Right atrium auricular region (tissue), 2 donors: ENCODE measurements around the gene PNO1. TPM values are rescaled to one million over a fixed set of nuclear protein-coding genes. Genes with fewer than 3 reads are reported as not detected.

Experiments
- DNase-seq: peaks from one replicate; pipeline ENCODE4 v3.0.0-alpha.2; 2019; ENCODE audit warnings: low spot score
- H3K27ac ChIP-seq, 2 donors: fragments of 200-600 bp; sonication (generic); 1 replicate in 1 of 2; 2 replicates in 1 of 2; pipeline ENCODE4 v1.5.1; 2016 to 2019
- H3K27me3 ChIP-seq, 2 donors: fragments of 200-600 bp; sonication (generic); one replicate each; pipeline versions ENCODE4 v1.5.1 to v1.6.0; 2017 to 2019
- H3K36me3 ChIP-seq: fragments of 200-600 bp; sonication (generic); one replicate; pipeline ENCODE4 v1.5.1; 2016
- H3K4me1 ChIP-seq, 2 donors: fragments of 200-600 bp; sonication (generic); one replicate each; pipeline versions ENCODE4 v1.5.1 to v1.6.0; 2017 to 2019
- H3K4me3 ChIP-seq, 2 donors: fragments of 200-600 bp; sonication (generic); 1 replicate in 1 of 2; 2 replicates in 1 of 2; pipeline ENCODE4 v1.5.1; 2017 to 2019; ENCODE audit warnings: mild to moderate bottlenecking in 1 of 2, moderate library complexity in 1 of 2
- H3K9me3 ChIP-seq, 2 donors: fragments of 200-600 bp; sonication (generic); one replicate each; pipeline ENCODE4 v1.5.1; 2019
- total RNA-seq, 2 donors: library from RNA; depleted of rRNA; stranded (reverse); fragments of >200 nt; gene quantifications; one replicate each; pipeline ENCODE4 v1.1.0, GENCODE V29; 2016
- TF ChIP-seq, protein P1 (sequence below), 2 donors: fragments of 200-600 bp; sonication (generic); IDR thresholded peaks; one replicate each; pipeline ENCODE4 v1.5.1; 2019; ENCODE audit warnings: antibody characterized with exemption in 2 of 2

PNO1 gene
- total RNA-seq, 2 donors from 2014 or later: 8.7 to 12.0 TPM

- Histone ChIP-seq H3K4me3 (no peak overlapping the region), H3K27ac (no peak overlapping the region), H3K36me3 (no peaks in the 10 kb centered on the region), H3K4me1 (peaks cover 0 to 12% of the 10 kb centered on the region in 2 donors), H3K9me3 (no peaks in the 10 kb centered on the region), H3K27me3 (no peaks in the 10 kb centered on the region)
- no peak for DNase-seq
- TF ChIP-seq, protein P1, sequence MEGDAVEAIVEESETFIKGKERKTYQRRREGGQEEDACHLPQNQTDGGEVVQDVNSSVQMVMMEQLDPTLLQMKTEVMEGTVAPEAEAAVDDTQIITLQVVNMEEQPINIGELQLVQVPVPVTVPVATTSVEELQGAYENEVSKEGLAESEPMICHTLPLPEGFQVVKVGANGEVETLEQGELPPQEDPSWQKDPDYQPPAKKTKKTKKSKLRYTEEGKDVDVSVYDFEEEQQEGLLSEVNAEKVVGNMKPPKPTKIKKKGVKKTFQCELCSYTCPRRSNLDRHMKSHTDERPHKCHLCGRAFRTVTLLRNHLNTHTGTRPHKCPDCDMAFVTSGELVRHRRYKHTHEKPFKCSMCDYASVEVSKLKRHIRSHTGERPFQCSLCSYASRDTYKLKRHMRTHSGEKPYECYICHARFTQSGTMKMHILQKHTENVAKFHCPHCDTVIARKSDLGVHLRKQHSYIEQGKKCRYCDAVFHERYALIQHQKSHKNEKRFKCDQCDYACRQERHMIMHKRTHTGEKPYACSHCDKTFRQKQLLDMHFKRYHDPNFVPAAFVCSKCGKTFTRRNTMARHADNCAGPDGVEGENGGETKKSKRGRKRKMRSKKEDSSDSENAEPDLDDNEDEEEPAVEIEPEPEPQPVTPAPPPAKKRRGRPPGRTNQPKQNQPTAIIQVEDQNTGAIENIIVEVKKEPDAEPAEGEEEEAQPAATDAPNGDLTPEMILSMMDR (IDR thresholded peaks at IDR 0.05): no peak
Observed at GRCh38 chr2:68119504-68119903, 38.2 kb upstream of the PNO1 start.

DNA sequence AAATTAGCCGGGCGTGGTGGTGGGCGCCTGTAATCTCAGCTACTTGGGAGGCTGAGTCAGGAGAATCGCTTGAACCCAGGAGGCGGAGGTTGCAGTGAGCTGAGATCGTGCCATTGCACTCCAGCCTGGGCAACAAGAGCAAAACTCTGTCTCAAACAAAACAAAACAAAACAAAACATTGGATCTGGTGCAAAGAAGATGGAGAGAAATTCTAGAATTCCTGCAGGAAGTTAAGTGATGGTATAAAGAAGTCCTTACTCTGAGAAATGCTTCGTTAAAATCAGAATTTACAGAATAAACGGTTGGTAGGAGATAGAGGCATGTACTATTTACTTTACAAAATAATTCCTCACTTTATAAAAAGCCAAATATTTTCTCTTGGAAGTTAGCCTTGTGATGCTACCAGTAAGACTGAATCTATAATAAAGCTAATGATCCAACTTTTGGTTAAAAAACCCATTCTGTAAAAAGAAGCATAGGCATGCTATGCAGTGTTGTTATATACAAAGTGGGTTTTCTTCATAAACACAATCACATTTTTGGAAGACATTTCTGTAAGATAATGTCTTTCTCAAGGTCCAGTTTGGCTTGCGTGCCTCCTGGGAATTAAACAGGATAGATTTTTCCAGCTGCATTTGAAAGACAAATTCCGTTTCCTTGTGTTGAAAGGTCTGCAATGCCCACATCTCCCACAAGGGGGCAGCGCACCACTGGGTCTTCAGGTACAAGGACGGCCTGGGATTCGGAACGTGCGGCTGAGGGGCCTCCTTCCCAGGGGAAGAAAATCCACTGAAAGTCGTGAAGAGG is 35.6 kb upstream of the PNO1 start:
- TF ChIP-seq, protein P1 (IDR thresholded peaks at IDR 0.05): peak; percentile 88 to 97
- Histone ChIP-seq H3K4me3 (no peak overlapping the region), H3K36me3 (no peaks in the 10 kb centered on the region), H3K27ac (no peak overlapping the region), H3K4me1 (peaks cover 0 to 12% of the 10 kb centered on the region in 2 donors), H3K9me3 (no peaks in the 10 kb centered on the region), H3K27me3 (no peaks in the 10 kb centered on the region)
- DNase-seq: peak; percentile 93

DNA sequence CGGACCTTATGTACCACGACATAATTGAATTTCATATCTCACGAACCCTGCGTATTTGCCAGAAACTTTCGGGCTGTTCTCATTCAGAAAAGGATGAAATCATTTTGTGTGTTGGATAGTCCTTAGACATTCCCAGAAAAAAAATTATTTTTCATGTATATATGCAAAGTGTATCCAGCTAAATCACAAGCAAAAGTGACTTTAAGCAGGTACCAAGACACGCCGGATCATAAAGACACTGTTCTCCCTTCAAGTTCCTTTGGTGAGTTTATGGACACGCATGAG is 35.1 kb upstream of the PNO1 start:
- Histone ChIP-seq H3K27me3 (no peaks in the 10 kb centered on the region), H3K27ac (no peak overlapping the region), H3K36me3 (no peaks in the 10 kb centered on the region), H3K9me3 (no peaks in the 10 kb centered on the region), H3K4me3 (no peak overlapping the region), H3K4me1 (peaks cover 0 to 12% of the 10 kb centered on the region in 2 donors)
- TF ChIP-seq, protein P1 (IDR thresholded peaks at IDR 0.05): peak in 1 of 2 donors; percentile 27
- no peak for DNase-seq

DNA sequence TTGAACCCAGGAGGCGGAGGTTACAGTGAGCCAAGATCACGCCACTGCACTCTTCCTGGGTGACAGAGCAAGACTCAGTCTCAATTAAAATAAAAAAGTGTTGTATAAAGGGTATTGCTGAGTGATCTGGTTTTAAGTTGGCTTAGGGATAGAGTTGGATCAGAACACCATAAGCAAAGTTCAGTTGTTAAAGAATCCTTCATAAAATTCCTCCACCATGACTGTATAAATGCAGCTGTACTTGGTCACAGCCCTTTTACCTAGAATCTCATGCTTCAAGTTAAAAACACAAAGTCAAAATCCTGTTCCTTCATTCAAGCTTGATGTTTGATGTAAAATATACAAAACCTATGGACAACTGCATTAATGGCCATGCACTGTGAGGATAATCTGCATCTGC is 33.4 kb upstream of the PNO1 start:
- no peaks in the 10 kb centered on the region for H3K9me3 ChIP-seq
- H3K4me3 ChIP-seq: no peak overlapping the region
- peaks cover 0 to 12% of the 10 kb centered on the region in 2 donors for H3K4me1 ChIP-seq
- no peaks in the 10 kb centered on the region for H3K36me3 ChIP-seq
- H3K27ac ChIP-seq: no peak overlapping the region
- H3K27me3 ChIP-seq: no peaks in the 10 kb centered on the region
- TF ChIP-seq, protein P1 (IDR thresholded peaks at IDR 0.05): no peak
- no peak for DNase-seq

GRCh38 chr2:68125821-68126220 is 31.9 kb upstream of the PNO1 start:
- H3K9me3 ChIP-seq: no peaks in the 10 kb centered on the region
- H3K4me1 ChIP-seq: peaks cover 0 to 9% of the 10 kb centered on the region in 2 donors
- H3K4me3 ChIP-seq: no peak overlapping the region
- H3K36me3 ChIP-seq: no peaks in the 10 kb centered on the region
- no peak overlapping the region for H3K27ac ChIP-seq
- TF ChIP-seq, protein P1 (IDR thresholded peaks at IDR 0.05): no peak
- no peak for DNase-seq
- H3K27me3 ChIP-seq: no peaks in the 10 kb centered on the region

DNA sequence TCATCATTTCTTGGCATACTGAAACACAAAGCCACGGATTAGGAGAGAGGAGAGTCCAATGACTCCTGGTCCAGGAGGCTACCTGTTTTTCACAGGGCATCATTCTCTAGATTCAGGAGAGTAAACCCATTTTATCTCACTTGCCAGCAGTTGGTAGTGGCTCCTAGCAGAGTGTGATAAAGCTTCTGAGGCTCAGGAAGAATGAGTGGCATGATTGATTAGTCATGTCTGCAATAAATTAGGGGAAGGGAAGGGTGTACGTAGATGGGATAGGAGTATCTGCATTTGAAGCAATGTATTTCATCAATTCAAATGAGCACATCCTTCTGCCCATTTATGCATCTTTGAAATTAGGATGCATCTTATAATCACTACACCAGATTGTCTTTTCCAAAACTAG is 31.1 kb upstream of the PNO1 start:
- TF ChIP-seq, protein P1 (IDR thresholded peaks at IDR 0.05): no peak

More for the DNA sequence above, 31.1 kb upstream of the PNO1 start:
- peaks cover 0 to 3% of the 10 kb centered on the region in 2 donors for H3K4me1 ChIP-seq
- H3K36me3 ChIP-seq: peaks cover 7% of the 10 kb centered on the region
- H3K9me3 ChIP-seq: no peaks in the 10 kb centered on the region
- H3K27me3 ChIP-seq: no peaks in the 10 kb centered on the region
- H3K4me3 ChIP-seq: no peak overlapping the region
- no peak for DNase-seq
- no peak overlapping the region for H3K27ac ChIP-seq
